H9 (cell line): ENCODE data around the gene BSN. TPM values are rescaled to one million over a fixed set of nuclear protein-coding genes. Genes with fewer than 3 reads are reported as not detected.

ENCODE experiments used
- DNase-seq: peaks from one replicate; pipeline ENCODE4 v3.0.0-alpha.2; 2017
- H2AFZ ChIP-seq: one replicate; pipeline ENCODE4 v1.6.1; 2013; ENCODE audit warnings: mild to moderate bottlenecking, low read length, control low read depth, moderate library complexity
- H2AK5ac ChIP-seq: 2 replicates; pipeline ENCODE4 v1.6.1; 2013; ENCODE audit warnings: low read length, control low read depth, mixed read lengths; ENCODE audit not compliant: insufficient read length
- H2BK120ac ChIP-seq: one replicate; pipeline ENCODE4 v1.6.1; 2013; ENCODE audit warnings: low read depth, mild to moderate bottlenecking, low read length, control low read depth, inconsistent platforms; ENCODE audit not compliant: poor library complexity, severe bottlenecking
- H2BK12ac ChIP-seq: 2 replicates; pipeline ENCODE4 v1.6.1; 2013; ENCODE audit warnings: low read length, control low read depth, mixed read lengths, low read depth; ENCODE audit not compliant: insufficient read length
- H2BK15ac ChIP-seq: 2 replicates; pipeline ENCODE4 v1.6.1; 2013; ENCODE audit warnings: low read depth, low read length, control low read depth
- H2BK20ac ChIP-seq: one replicate; pipeline ENCODE4 v1.6.1; 2013; ENCODE audit warnings: low read depth, mild to moderate bottlenecking, low read length, control low read depth, inconsistent platforms; ENCODE audit not compliant: poor library complexity, severe bottlenecking
- H2BK5ac ChIP-seq: 2 replicates; pipeline ENCODE4 v1.6.1; 2013; ENCODE audit warnings: low read length, control low read depth, mixed read lengths; ENCODE audit not compliant: insufficient read length
- H3K14ac ChIP-seq: 2 replicates; pipeline ENCODE4 v1.6.1; 2013; ENCODE audit warnings: low read length, control low read depth; ENCODE audit not compliant: insufficient read depth
- H3K18ac ChIP-seq: 2 replicates; pipeline ENCODE4 v1.6.1; 2013; ENCODE audit warnings: low read depth, mild to moderate bottlenecking, mixed read lengths, low read length, control low read depth; ENCODE audit not compliant: insufficient read length
- H3K23ac ChIP-seq: 2 replicates; pipeline ENCODE4 v1.6.1; 2013; ENCODE audit warnings: low read length, control low read depth, mixed read lengths, low read depth; ENCODE audit not compliant: insufficient read length
- H3K23me2 ChIP-seq: 2 replicates; pipeline ENCODE4 v1.6.1; 2013; ENCODE audit warnings: low read depth, mild to moderate bottlenecking, mixed read lengths, low read length, control low read depth; ENCODE audit not compliant: insufficient read length, poor library complexity, severe bottlenecking
- H3K27ac ChIP-seq: 2 replicates; pipeline ENCODE4 v1.5.1; 2013; ENCODE audit warnings: low read length, control low read depth, mixed read lengths, low read depth; ENCODE audit not compliant: insufficient read length
- H3K27me3 ChIP-seq: 2 replicates; pipeline ENCODE4 v1.6.1; 2013; ENCODE audit warnings: low read length, control low read depth, inconsistent platforms; ENCODE audit not compliant: insufficient read depth
- H3K4ac ChIP-seq: 2 replicates; pipeline ENCODE4 v1.6.1; 2013; ENCODE audit warnings: low read depth, mild to moderate bottlenecking, control low read depth, inconsistent platforms, low read length, moderate library complexity
- H3K4me1 ChIP-seq: 2 replicates; pipeline ENCODE4 v1.6.1; 2013; ENCODE audit warnings: low read length, control low read depth, inconsistent platforms; ENCODE audit not compliant: insufficient read depth
- H3K4me2 ChIP-seq: 2 replicates; pipeline ENCODE4 v1.6.1; 2013; ENCODE audit warnings: low read length, control low read depth, mixed read lengths; ENCODE audit not compliant: insufficient read length, insufficient read depth
- H3K56ac ChIP-seq: 2 replicates; pipeline ENCODE4 v1.6.1; 2013; ENCODE audit warnings: low read depth, mild to moderate bottlenecking, mixed read lengths, low read length, control low read depth; ENCODE audit not compliant: insufficient read length
- H3K79me1 ChIP-seq: 2 replicates; pipeline ENCODE4 v1.6.1; 2013; ENCODE audit warnings: low read depth, mild to moderate bottlenecking, moderate library complexity, low read length, control low read depth, inconsistent platforms; ENCODE audit not compliant: insufficient read depth, poor library complexity, severe bottlenecking
- H3K79me2 ChIP-seq: 2 replicates; pipeline ENCODE4 v1.6.1; 2013; ENCODE audit warnings: low read length, control low read depth, inconsistent platforms; ENCODE audit not compliant: insufficient read depth
- H3K9ac ChIP-seq: 2 replicates; pipeline ENCODE4 v1.6.1; 2013; ENCODE audit warnings: low read length, control low read depth, mixed read lengths; ENCODE audit not compliant: insufficient read length; ENCODE audit errors: extremely low read depth
- H3K9me3 ChIP-seq: one replicate; pipeline ENCODE4 v1.6.1; 2013; ENCODE audit warnings: low read depth, low read length, inconsistent platforms; ENCODE audit not compliant: control insufficient read depth
- H3T11ph ChIP-seq: one replicate; pipeline ENCODE4 v1.6.1; 2013; ENCODE audit warnings: mild to moderate bottlenecking, low read length, control low read depth, inconsistent platforms
- H4K20me1 ChIP-seq: one replicate; pipeline ENCODE4 v1.6.1; 2013; ENCODE audit not compliant: control insufficient read depth, insufficient read length, insufficient read depth
- H4K5ac ChIP-seq: 2 replicates; pipeline ENCODE4 v1.6.1; 2013; ENCODE audit warnings: low read depth, mild to moderate bottlenecking, mixed read lengths, low read length, control low read depth; ENCODE audit not compliant: insufficient read length
- H4K8ac ChIP-seq: replicated peaks from 2 replicates; pipeline ENCODE4 v1.6.1; 2013; ENCODE audit warnings: low read length, control low read depth, mixed read lengths, low read depth; ENCODE audit not compliant: insufficient read length
- H4K91ac ChIP-seq: 2 replicates; pipeline ENCODE4 v1.6.1; 2013; ENCODE audit warnings: low read depth, mild to moderate bottlenecking, moderate library complexity, mixed read lengths, low read length, control low read depth; ENCODE audit not compliant: insufficient read length
- H3K27ac Mint-ChIP-seq, 3 experiments: 2 replicates in 2 of 3; 3 replicates in 1 of 3; pipeline ENCODE4 v1.8.0; 2020 to 2021; ENCODE audit warnings: mixed read lengths in 3 of 3, mild to moderate bottlenecking in 1 of 3, moderate library complexity in 1 of 3
- H3K27me3 Mint-ChIP-seq: 2 replicates; pipeline ENCODE4 v1.8.0; 2021; ENCODE audit warnings: low read depth, mild to moderate bottlenecking, moderate library complexity, mixed read lengths
- H3K36me3 Mint-ChIP-seq, 3 experiments: 2 replicates in 2 of 3; 3 replicates in 1 of 3; pipeline ENCODE4 v1.8.0; 2020 to 2021; ENCODE audit warnings: low read depth in 3 of 3, mixed read lengths in 3 of 3; ENCODE audit not compliant: insufficient read depth in 1 of 3
- H3K4me1 Mint-ChIP-seq, 2 experiments: 2 replicates each; pipeline ENCODE4 v1.8.0; 2020; ENCODE audit warnings: mixed read lengths in 2 of 2
- H3K4me3 Mint-ChIP-seq, 2 experiments: 2 replicates in 1 of 2; 3 replicates in 1 of 2; pipeline ENCODE4 v1.8.0; 2020 to 2021; ENCODE audit warnings: mild to moderate bottlenecking in 2 of 2, mixed read lengths in 2 of 2, moderate library complexity in 1 of 2
- H3K9me3 Mint-ChIP-seq, 2 experiments: 2 replicates in 1 of 2; 3 replicates in 1 of 2; pipeline ENCODE4 v1.8.0; 2020; ENCODE audit warnings: mild to moderate bottlenecking in 2 of 2, mixed read lengths in 2 of 2, moderate library complexity in 1 of 2
- WGBS: extraction: QIAGEN DNeasy Blood & Tissue Kit; methylation state at CpG from one replicate; pipeline ENCODE4 v1.1.7; 2013; ENCODE audit warnings: missing lambda C conversion rate, low lambda C conversion rate, mixed read lengths; ENCODE audit not compliant: insufficient read length; ENCODE audit errors: extremely low coverage; 5-methylcytosine and 5-hydroxymethylcytosine counted together
- total RNA-seq: library from RNA; stranded (reverse); gene quantifications from 2 replicates; pipeline ENCODE4 v1.2.1, GENCODE V29; 2021
- TF ChIP-seq, protein P1 (sequence below): fragments of 200-600 bp; sonication (generic); conservative IDR thresholded peaks from 3 replicates; pipeline ENCODE4 v1.8.0; 2021; ENCODE audit warnings: antibody characterized with exemption, mild to moderate bottlenecking

BSN gene
- total RNA-seq, 1 experiment from 2014 or later: 2.4 TPM

DNA sequence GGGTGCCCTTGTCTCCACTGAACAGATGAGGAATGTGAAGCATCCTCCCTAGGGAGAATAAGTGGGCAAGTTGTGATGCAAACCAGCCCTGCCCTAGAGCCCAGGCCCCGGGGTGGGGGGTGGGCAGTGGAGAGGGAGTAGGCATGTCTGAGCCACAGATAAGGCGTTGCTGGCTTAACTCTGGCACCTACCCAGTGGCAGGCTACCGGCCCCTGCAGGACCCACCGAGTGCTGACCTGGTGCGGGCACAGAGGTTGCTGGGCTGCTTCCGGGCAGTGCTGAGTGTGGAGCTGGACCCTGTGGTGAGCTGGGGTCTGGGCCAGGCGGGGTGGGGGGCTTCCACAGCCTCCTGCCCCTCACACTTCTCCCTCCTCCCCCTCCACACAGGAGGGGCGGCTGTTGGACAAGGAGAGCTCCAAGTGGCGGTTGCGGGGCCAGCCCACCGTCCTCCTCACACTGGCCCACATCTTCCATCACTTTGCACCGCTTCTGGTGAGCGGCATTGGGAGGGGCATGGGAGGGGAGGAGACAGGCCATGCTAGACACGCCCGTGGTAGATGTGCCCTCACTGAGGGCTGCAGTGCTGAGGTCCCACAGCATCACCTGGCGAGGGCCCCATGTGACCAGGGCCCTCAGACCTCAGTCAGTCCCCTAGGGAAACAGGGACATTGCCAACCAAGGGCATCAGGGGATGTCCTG is 145.2 kb downstream of the BSN start:
- Histone ChIP-seq H3K4me1 (no peaks in the 10 kb centered on the region), H3K56ac (no peak overlapping the region)

More for the DNA sequence above, 145.2 kb downstream of the BSN start:
- Mint-ChIP-seq H3K9me3 (no peaks in the 10 kb centered on the region), H3K36me3 (peaks cover 6 to 12% (median 9%) of the 10 kb centered on the region in 3 experiments; a peak in 6 of 7 replicates), H3K4me1 (peaks cover 11 to 21% of the 10 kb centered on the region in 2 experiments), H3K27me3 (no peaks in the 10 kb centered on the region), H3K27ac (no peak overlapping the region), H3K4me3 (no peak overlapping the region)
- no CpG with 5 or more reads among the region's 16 CpGs for WGBS
- Histone ChIP-seq H4K20me1 (no peaks in the 10 kb centered on the region), H3K79me2 (no peaks in the 10 kb centered on the region), H3K23me2 (no peaks in the 10 kb centered on the region), H3K23ac (no peak overlapping the region), H4K8ac (no peak overlapping the region), H3K9ac (no peak overlapping the region), H3K9me3 (no peaks in the 10 kb centered on the region), H2AK5ac (no peak overlapping the region), H3K27ac (no peak overlapping the region), H2BK20ac (no peak overlapping the region), H3K14ac (no peak overlapping the region), H2BK12ac (no peak overlapping the region), H3T11ph (no peak overlapping the region), H3K4ac (no peak overlapping the region), H2BK5ac (no peak overlapping the region), H2AFZ (no peak overlapping the region), H3K18ac (no peak overlapping the region), H2BK15ac (no peak overlapping the region), H3K79me1 (no peaks in the 10 kb centered on the region), H2BK120ac (no peak overlapping the region), H4K5ac (no peak overlapping the region), H3K27me3 (no peaks in the 10 kb centered on the region), H4K91ac (no peak overlapping the region), H3K4me2 (no peak overlapping the region)
- TF ChIP-seq, protein P1, sequence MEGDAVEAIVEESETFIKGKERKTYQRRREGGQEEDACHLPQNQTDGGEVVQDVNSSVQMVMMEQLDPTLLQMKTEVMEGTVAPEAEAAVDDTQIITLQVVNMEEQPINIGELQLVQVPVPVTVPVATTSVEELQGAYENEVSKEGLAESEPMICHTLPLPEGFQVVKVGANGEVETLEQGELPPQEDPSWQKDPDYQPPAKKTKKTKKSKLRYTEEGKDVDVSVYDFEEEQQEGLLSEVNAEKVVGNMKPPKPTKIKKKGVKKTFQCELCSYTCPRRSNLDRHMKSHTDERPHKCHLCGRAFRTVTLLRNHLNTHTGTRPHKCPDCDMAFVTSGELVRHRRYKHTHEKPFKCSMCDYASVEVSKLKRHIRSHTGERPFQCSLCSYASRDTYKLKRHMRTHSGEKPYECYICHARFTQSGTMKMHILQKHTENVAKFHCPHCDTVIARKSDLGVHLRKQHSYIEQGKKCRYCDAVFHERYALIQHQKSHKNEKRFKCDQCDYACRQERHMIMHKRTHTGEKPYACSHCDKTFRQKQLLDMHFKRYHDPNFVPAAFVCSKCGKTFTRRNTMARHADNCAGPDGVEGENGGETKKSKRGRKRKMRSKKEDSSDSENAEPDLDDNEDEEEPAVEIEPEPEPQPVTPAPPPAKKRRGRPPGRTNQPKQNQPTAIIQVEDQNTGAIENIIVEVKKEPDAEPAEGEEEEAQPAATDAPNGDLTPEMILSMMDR: no peak
- no peak for DNase-seq
